K562 (cell line): ENCODE measurements around the gene DYDC1. TPM values are rescaled to one million over a fixed set of nuclear protein-coding genes. Genes with fewer than 3 reads are reported as not detected.

ENCODE experiments used
- ATAC-seq: fragments of 200-7000 bp; cut with Tn5 transposase; 3 replicates; pipeline ENCODE4 v1.9.1; 2020; ENCODE audit warnings: moderate library complexity
- BruUV-seq: library from RNA; stranded (reverse); fragments of 400-500 nt; replicated peaks from 2 replicates; lab custom pipeline; 2021; lab: Mats Ljungman, UMichigan
- CTCF ChIA-PET: fragments of 300-600 bp; formaldehyde crosslinking; extraction: SDS; loops from one replicate; lab custom pipeline; 2021; ENCODE audit warnings: low intra/inter-chr PET ratio; lab: Yijun Ruan, JAX
- POLR2A ChIA-PET: fragments of 300-600, 350-650 bp; sonication (Branson Sonifier 250); formaldehyde crosslinking; extraction: SDS; loops from one replicate; lab custom pipeline; 2021; ENCODE audit warnings: antibody characterized with exemption, inconsistent platforms; lab: Yijun Ruan, JAX
- DNase-seq, 4 experiments: peaks; one replicate each; pipeline versions ENCODE4 v3.0.0 to v3.0.0-alpha.2; 2011 to 2018; ENCODE audit warnings: low spot score in 3 of 4, mixed read lengths in 3 of 4; ENCODE audit errors: extremely low read depth in 1 of 4
- FAIRE-seq: peaks from 2 replicates; lab custom pipeline; 2011; peaks lifted over from hg19 to GRCh38; lab: Jason Lieb, UNC
- H2AFZ ChIP-seq: 2 replicates; pipeline ENCODE4 v1.6.0; 2011; ENCODE audit warnings: low read depth, low read length, control low read depth, inconsistent platforms
- H3K27ac ChIP-seq: fragments of 200-600 bp; 3 replicates; pipeline ENCODE4 v1.8.0; 2011; ENCODE audit warnings: low read depth, mild to moderate bottlenecking, control low read depth, inconsistent platforms, low read length, moderate library complexity, mixed read lengths; ENCODE audit errors: extremely low read depth
- H3K27me3 ChIP-seq, 2 experiments: fragments of 300-600 bp in 1 of 2; 2 replicates in 1 of 2; 3 replicates in 1 of 2; pipeline versions ENCODE4 v1.6.0 to v1.8.0; 2011; ENCODE audit warnings: inconsistent platforms in 2 of 2, low read length in 2 of 2, mild to moderate bottlenecking in 1 of 2, mixed read lengths in 1 of 2, moderate library complexity in 1 of 2; ENCODE audit not compliant: control insufficient read depth in 2 of 2, insufficient read depth in 2 of 2
- H3K36me3 ChIP-seq: fragments of 300-600 bp; 3 replicates; pipeline ENCODE4 v1.8.0; 2011; ENCODE audit warnings: mild to moderate bottlenecking, low read length, inconsistent platforms; ENCODE audit not compliant: control insufficient read depth, insufficient read depth
- H3K4me1 ChIP-seq, 2 experiments: fragments of 200-600 bp in 1 of 2; replicated peaks in 1 of 2; 2 replicates in 1 of 2; 3 replicates in 1 of 2; pipeline versions ENCODE4 v1.5.1 to v1.8.0; 2011; ENCODE audit warnings: inconsistent platforms in 2 of 2, low read length in 2 of 2, mild to moderate bottlenecking in 1 of 2, mixed read lengths in 1 of 2, moderate library complexity in 1 of 2; ENCODE audit not compliant: control insufficient read depth in 2 of 2, insufficient read depth in 2 of 2
- H3K4me2 ChIP-seq: 2 replicates; pipeline ENCODE4 v1.6.1; 2011; ENCODE audit warnings: low read length, control low read depth, inconsistent platforms, mixed read lengths; ENCODE audit not compliant: insufficient read depth
- H3K4me3 ChIP-seq: fragments of 200-600 bp; sonication (generic), shearing (Covaris generic); 2 replicates; pipeline ENCODE4 v1.5.1; 2016; ENCODE audit warnings: control low read depth, inconsistent platforms
- H3K79me2 ChIP-seq: fragments of 200-600 bp; 3 replicates; pipeline ENCODE4 v1.8.0; 2011; ENCODE audit warnings: low read length, inconsistent platforms; ENCODE audit not compliant: control insufficient read depth, insufficient read depth
- H3K9ac ChIP-seq, 2 experiments: 2 replicates each; pipeline versions ENCODE4 v1.6.0 to v1.6.1; 2011; ENCODE audit warnings: low read depth in 2 of 2, low read length in 2 of 2, control low read depth in 1 of 2, inconsistent platforms in 1 of 2, mild to moderate bottlenecking in 1 of 2, mixed read lengths in 1 of 2; ENCODE audit not compliant: insufficient read depth in 1 of 2
- H3K9me1 ChIP-seq: one replicate; pipeline ENCODE4 v1.6.0; 2011; ENCODE audit warnings: inconsistent platforms, mild to moderate bottlenecking, low read length, moderate library complexity; ENCODE audit not compliant: control insufficient read depth, insufficient read depth
- H3K9me3 ChIP-seq: replicated peaks from 2 replicates; pipeline ENCODE4 v1.5.1; 2011; ENCODE audit warnings: low read depth, low read length, inconsistent platforms; ENCODE audit not compliant: control insufficient read depth, insufficient read depth
- H4K20me1 ChIP-seq: replicated peaks from 2 replicates; pipeline ENCODE4 v1.6.1; 2011; ENCODE audit warnings: low read length, inconsistent platforms, mixed read lengths; ENCODE audit not compliant: control insufficient read depth, insufficient read depth
- ARID4B ChIP-seq: sonication (generic); formaldehyde crosslinking; IDR thresholded peaks from 2 replicates; pipeline ENCODE4 v1.8.0; 2022; ENCODE audit warnings: mild to moderate bottlenecking, missing genetic modification reagents
- BRF2 ChIP-seq: IDR thresholded peaks from 3 replicates; pipeline ENCODE4 v1.6.1; 2011; ENCODE audit warnings: borderline replicate concordance, mild to moderate bottlenecking; ENCODE audit not compliant: insufficient read length, insufficient read depth
- CREB1 ChIP-seq, 2 experiments: sonication (generic) in 1 of 2; formaldehyde crosslinking in 1 of 2; IDR thresholded peaks; 2 replicates each; pipeline versions ENCODE4 v1.6.1 to v1.8.0; 2012 to 2022; ENCODE audit warnings: inconsistent platforms in 1 of 2, mild to moderate bottlenecking in 1 of 2, missing genetic modification reagents in 1 of 2, moderate library complexity in 1 of 2
- KLF10 ChIP-seq: fragments of 250-450 bp; sonication (Bioruptor Pico); IDR thresholded peaks from 2 replicates; pipeline ENCODE4 v1.6.1; 2021; ENCODE audit warnings: matching md5 sums
- L3MBTL2 ChIP-seq: fragments of 450-650 bp; IDR thresholded peaks from 2 replicates; pipeline ENCODE4 v1.6.1; 2016; ENCODE audit warnings: mild to moderate bottlenecking, moderate library complexity
- LARP7 ChIP-seq: fragments of 450-650 bp; IDR thresholded peaks from 2 replicates; pipeline ENCODE4 v1.6.1; 2016
- MBD2 ChIP-seq: sonication (generic); IDR thresholded peaks from 2 replicates; pipeline ENCODE4 v1.6.1; 2016; ENCODE audit warnings: low read depth, borderline replicate concordance
- PCBP1 ChIP-seq: fragments of 200-400 bp; formaldehyde crosslinking; IDR thresholded peaks from 2 replicates; pipeline ENCODE4 v1.6.1; 2018; ENCODE audit warnings: mild to moderate bottlenecking, low read depth, low read length; ENCODE audit not compliant: poor library complexity, severe bottlenecking
- PHF8 ChIP-seq: fragments of 200-600 bp; sonication (generic); IDR thresholded peaks from 2 replicates; pipeline ENCODE4 v1.6.1; 2012; ENCODE audit warnings: mixed run types, mild to moderate bottlenecking, inconsistent platforms, low read length, moderate library complexity, borderline replicate concordance
- PTBP1 ChIP-seq: fragments of 200-400 bp; formaldehyde crosslinking; IDR thresholded peaks from 2 replicates; pipeline ENCODE4 v1.6.1; 2017; ENCODE audit warnings: low read depth, low read length
- TBP ChIP-seq: optimal IDR thresholded peaks from 2 replicates; pipeline ENCODE3; 2011; ENCODE audit warnings: low read depth, low read length, improper control_type of control experiment
- THRB ChIP-seq: fragments of 450-650 bp; formaldehyde crosslinking; conservative IDR thresholded peaks from 2 replicates; pipeline ENCODE4 v1.4.0; 2022; ENCODE audit warnings: mild to moderate bottlenecking, missing genetic modification characterization
- ZBTB7A ChIP-seq: IDR thresholded peaks from 2 replicates; pipeline ENCODE4 v1.6.1; 2011; ENCODE audit warnings: low read depth, mild to moderate bottlenecking, low read length, moderate library complexity, borderline replicate concordance; ENCODE audit not compliant: control insufficient read depth
- WGBS: fragments of 100-300 bp; shearing (Covaris generic); methylation state at CpG from one replicate; pipeline ENCODE4 v1.1.6; 2016; ENCODE audit warnings: low coverage, mixed read lengths; ENCODE audit not compliant: insufficient coverage; ENCODE audit errors: missing lambda C conversion rate; 5-methylcytosine and 5-hydroxymethylcytosine counted together
- in situ Hi-C: fragments of 300-500 bp; cut with MboI; formaldehyde crosslinking; loops from 4 replicates; pipeline ENCODE4 v1.15.0; 2018; ENCODE audit warnings: inconsistent platforms, mixed read lengths
- intact Hi-C: fragments of 100-400 bp; cut with micrococcal nuclease; formaldehyde crosslinking; loops from 2 replicates; pipeline ENCODE4 v1.14.2; 2022
- polyA plus RNA-seq, 8 experiments: library from polyadenylated mRNA; depleted of rRNA in 4 of 8; stranded (reverse) in 5 of 8; unstranded in 3 of 8; fragments of >200 nt; fragmentation: Nextera tagmentation in 2 of 8; fragmentation: Illumina TruSeq in 1 of 8; extraction: Ambion mirVana in 2 of 8; extraction: Trizol in 1 of 8; gene quantifications; 2 replicates each; pipeline versions ENCODE4 v1.2.1 to v1.2.3, GENCODE V29; 2011 to 2014; ENCODE audit warnings: inconsistent platforms in 1 of 8, missing spikeins in 1 of 8
- total RNA-seq, 7 experiments: library from RNA; depleted of rRNA in 6 of 7; stranded (reverse); fragments of >200 nt in 6 of 7; fragmentation: Illumina TruSeq in 2 of 7; extraction: Trizol in 2 of 7; gene quantifications; 2 replicates each; pipeline versions ENCODE4 v1.2.1 to v1.2.3, GENCODE V29; 2011 to 2021; ENCODE audit warnings: low replicate concordance in 1 of 7

The DYDC1 gene
- total and polyA plus RNA-seq, 9 of the 15 experiments (the other 6 are each of a cell fraction or from before 2014, with no cell fraction given), result not detected

GRCh38 chr10:80356989-80357850, 665 bp upstream of the DYDC1 start:
- CTCF ChIA-PET, result no interaction called here

More at GRCh38 chr10:80356989-80357850, 665 bp upstream of the DYDC1 start:
- in situ Hi-C loops, result no loop called here
- no peaks in the 10 kb centered on the region for H3K79me2 ChIP-seq
- FAIRE-seq (no peak), DNase-seq (peak in 1 of 4 experiments; percentile 16), ATAC-seq (peak; percentile 20; the same call in 2 of the 3 replicates)
- H3K9ac ChIP-seq, result no peak overlapping the region
- intact Hi-C loops, result no loop called here
- H3K4me2 ChIP-seq, result no peak overlapping the region
- no peak overlapping the region for H3K27ac ChIP-seq
- H4K20me1 ChIP-seq, result no peaks in the 10 kb centered on the region
- peaks cover 0 to 19% of the 10 kb centered on the region in 2 experiments; a peak in 2 of 5 replicates for H3K4me1 ChIP-seq
- no peaks in the 10 kb centered on the region for H3K9me3 ChIP-seq
- H3K36me3 ChIP-seq, result no peaks in the 10 kb centered on the region
- no peak overlapping the region for H2AFZ ChIP-seq
- no peaks in the 10 kb centered on the region for H3K9me1 ChIP-seq
- H3K27me3 ChIP-seq, result peaks cover 32 to 39% of the 10 kb centered on the region in 2 experiments
- POLR2A ChIA-PET, result no interaction called here
- BruUV-seq, result no TSS peak
- no peak overlapping the region for H3K4me3 ChIP-seq
- TF ChIP-seq TBP (peak; percentile 24), PCBP1 (peak; percentile 29), MBD2 (no peak), LARP7 (no peak), THRB (CRISPR knock-in tag) (no peak), KLF10 (CRISPR knock-in tag) (no peak), L3MBTL2 (no peak), PTBP1 (no peak), PHF8 (no peak), BRF2 (no peak), CREB1 (IDR thresholded peaks at IDR 0.05) (no peak), CREB1 (CRISPR knock-in tag; IDR thresholded peaks at IDR 0.05) (no peak), ARID4B (CRISPR knock-in tag) (no peak), ZBTB7A (0 out of 2 replicates have a peak, but pooled peaks have one; percentile 28)
- 17% methylated on average over 14 of the region's 50 CpGs for WGBS
